Heart left ventricle (tissue), 13 donors: ENCODE results near the gene ARHGAP26.
"Not testable (repeated sequence)": the region's sequence is repeated elsewhere in the genome, so short reads cannot be mapped to it uniquely, and the experiment has no call there.

Source experiments
- CTCF ChIP-seq, 12 donors: fragments of 200-600 bp; sonication (generic) in 4 of 12; IDR thresholded peaks; one replicate each; pipeline versions ENCODE4 v1.5.0 to v1.8.0; 2018 to 2022; ENCODE audit warnings: antibody characterized with exemption in 12 of 12, mild to moderate bottlenecking in 5 of 12
- POLR2A ChIP-seq, 2 donors: fragments of 450-650 bp; IDR thresholded peaks; one replicate each; pipeline ENCODE4 v1.6.1; 2017; ENCODE audit warnings: antibody characterized with exemption in 2 of 2, mild to moderate bottlenecking in 2 of 2, moderate library complexity in 2 of 2
- donor health status: ischemic (EF 13 %, LVEDD 7.1; RV severe dilation, severe dysfunction).
- donor health status: DM: no; HTN: yes; CAD: no.
- donor health status: DM: no; HTN: no; CAD: no.
- donor health status: ischemic (EF 25% LVEDD 6.9; RV normal size, moderate dysfunction).
- donor health status: ischemic (EF 25% LVEDD 5.7; RV mildly dilated, moderate dysfunction).
- donor health status: ischemic (EF 35%, LVEDD 5.7; RV mildly dilated, moderate dysfunction).
- donor health status: nonischemic (EF 11% LVEDD 7.7; RV severe dilation, severe dysfunction).
- donor health status: DM: yes; HTN: yes; CAD: no.
- donor health status: PGD.
- donor health status: ischemic (EF 29% LVEDD 5.4; RV normal size, mild dysfunction).
- donor health status: nonischemic (EF 23%, LVEDD 6.1; RV moderate dilation, normal function).

GRCh38 chr5:143092711-143093451 is 322.7 kb downstream of the ARHGAP26 start:
- TF ChIP-seq POLR2A, CTCF (IDR thresholded peaks at IDR 0.05): not testable (repeated sequence)
